HG03064 (cell line): ENCODE results near the gene SART1.
"Not testable (repeated sequence)": the region's sequence is repeated elsewhere in the genome, so short reads cannot be mapped to it uniquely, and the experiment has no call there.

Experiments
- ATAC-seq: cut with Tn5 transposase; IDR thresholded peaks from one replicate; pipeline ENCODE4 v1.9.1; 2021; ENCODE audit warnings: low read depth; ENCODE audit not compliant: unreplicated experiment

Gene SART1

DNA sequence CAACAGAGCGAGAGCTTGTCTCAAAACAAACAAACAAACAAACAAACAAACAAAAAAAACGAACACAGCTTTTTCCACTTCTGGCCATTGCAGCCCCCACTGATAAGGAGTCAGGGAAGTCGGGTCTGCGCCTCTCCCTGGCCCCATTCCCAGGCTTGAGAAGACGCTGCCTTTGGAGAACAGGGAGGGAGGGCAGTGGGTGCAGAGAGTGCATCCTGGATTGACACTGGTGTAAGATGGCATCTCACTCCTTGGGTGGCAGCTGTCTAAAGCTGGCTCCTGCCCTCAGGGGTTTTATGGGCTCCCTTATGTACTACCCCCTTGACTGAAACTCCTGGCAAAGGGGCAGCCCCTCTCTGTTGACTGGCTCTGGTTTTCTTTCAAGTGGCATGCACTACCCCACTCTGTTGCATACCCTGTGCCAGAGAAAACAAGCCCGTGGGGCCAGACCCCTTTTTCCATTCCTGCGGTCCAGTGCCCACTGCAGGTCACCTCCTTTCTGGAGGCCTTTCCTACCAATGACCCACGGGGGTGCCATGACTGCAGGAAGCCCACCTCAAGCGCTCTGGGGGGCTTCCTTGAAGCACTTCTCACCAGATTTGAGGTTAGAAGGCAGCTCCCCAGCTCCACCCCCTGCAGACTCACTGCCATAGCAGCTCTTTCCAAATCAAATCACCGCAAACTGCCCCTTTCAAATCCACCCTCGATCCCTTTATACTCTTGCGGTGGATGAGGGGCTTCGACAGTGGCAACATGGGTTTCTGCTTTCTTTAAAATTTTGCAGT lies 29.6 kb upstream of the SART1 start:
- ATAC-seq, result no peak

DNA sequence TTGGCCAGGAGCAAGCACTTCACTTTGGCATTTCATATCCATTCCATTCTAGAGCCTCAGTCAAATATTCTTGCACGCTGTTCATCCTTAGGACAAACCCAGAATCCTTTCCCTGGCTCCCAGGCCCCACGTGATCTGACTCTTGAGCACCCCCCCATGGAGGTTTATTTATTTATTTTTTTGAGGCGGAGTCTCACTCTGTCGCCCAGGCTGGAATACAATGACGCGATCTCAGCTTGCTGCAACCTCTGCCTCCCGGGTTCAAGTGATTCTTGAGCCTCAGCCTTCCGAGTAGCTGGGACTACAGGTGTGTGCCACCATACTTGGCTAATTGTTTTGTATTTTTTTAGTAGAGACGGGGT lies 29.0 kb upstream of the SART1 start:
- ATAC-seq, result no peak

DNA sequence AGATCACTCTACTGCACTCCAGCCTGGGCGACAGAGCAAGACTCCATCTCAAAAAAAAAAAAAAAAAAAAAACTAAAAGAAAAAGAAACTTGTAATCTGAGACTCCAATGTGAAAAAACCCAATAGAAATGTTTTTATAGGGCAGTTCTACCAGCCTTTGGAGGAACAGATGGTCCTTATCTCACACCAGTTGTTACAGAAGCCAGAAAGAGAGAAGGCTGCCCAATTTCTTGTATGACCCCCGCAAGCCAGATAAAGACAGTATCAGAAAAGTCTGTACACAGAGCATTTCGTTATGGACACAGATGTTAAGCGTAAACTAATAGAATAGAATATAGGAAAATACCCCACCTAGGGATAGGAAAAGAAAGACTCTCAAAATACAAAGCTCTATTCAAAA lies 27.5 kb upstream of the SART1 start:
- ATAC-seq, result no peak

DNA sequence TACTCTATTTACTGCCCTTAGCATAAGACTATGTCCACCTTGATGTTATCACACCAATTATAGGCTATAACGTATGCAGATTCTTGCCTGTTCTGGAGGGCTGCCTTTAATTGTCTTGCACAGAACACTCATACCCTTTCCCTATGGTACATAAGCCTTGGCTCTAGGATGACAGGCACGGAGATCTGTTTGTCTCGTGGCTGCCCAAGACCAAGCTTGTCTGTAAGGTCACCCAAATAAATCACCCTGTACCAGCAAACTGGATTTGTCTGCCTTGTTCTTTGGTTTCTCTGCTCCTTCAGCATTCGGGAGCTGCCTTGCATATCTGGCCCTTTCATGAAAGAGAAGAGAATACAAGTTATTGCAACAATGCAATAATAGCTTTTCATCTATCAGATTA lies 23.8 kb upstream of the SART1 start:
- no peak for ATAC-seq

DNA sequence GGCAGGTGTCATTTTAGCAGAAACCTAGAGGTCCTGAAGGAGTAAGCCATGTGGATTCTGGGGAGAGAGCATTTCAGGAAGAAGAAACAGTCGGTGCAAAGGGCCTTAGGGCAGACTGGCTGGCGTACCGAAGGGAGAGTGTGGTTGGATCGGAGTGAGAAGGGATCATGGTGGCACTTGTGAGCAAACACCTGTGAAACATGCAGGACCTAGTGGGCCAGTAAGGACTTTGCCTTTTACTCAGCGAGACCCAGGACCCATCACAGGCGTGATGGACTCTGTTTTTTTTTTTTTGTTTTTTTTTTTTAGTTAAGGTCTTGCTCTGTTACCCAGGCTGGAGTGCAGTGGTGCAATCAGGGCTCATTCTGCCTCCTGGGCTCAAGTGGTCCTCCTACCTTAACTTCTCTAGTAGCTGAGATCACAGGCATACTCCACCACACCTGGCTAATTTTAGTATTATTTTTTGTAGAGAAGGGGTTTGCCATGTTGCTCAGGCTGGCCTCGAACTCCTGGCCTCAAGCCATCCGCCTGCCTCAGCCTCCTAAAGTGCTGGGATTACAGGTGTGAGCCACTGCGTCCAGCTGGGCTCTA lies 19.7 kb upstream of the SART1 start:
- no peak for ATAC-seq

DNA sequence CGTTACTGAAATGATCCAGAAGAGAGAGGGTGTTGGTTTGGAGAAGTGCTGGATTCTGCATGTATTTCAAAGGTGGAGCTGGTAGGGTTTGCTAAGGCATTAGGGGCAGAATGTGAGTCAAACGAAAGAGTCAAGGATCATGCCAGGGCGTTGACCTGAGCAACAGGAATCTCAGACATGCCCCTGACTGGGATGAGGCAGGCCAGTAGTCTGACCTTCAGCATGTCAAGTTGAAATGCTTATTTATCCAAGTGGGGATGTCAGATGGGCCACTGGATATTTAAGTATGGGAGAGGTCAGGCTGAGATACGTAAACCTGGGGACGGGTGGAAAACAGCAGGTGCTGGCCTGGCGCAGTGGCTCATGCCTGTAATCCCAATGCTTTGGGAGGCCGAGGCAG lies 19.0 kb upstream of the SART1 start:
- no peak for ATAC-seq

DNA sequence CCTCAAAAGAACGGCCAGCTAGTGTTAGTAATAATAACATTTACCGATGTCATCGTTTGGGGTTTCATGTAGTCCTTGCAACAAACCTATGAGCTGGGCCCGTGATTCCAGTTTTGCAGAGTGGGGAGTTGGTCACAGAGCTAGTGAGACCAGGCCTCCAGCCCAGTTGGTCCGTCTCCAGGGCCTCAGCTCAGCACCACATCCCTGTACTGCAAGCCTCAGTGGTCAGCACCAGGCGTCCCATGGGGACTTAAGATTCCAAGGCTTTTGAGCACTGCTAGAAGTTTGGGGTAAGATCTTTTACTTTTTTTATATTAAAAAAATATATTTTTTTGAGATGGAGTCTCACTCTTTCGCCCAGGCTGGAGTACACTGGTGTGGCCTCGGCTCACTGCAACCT lies 17.3 kb upstream of the SART1 start:
- ATAC-seq, result no peak

DNA sequence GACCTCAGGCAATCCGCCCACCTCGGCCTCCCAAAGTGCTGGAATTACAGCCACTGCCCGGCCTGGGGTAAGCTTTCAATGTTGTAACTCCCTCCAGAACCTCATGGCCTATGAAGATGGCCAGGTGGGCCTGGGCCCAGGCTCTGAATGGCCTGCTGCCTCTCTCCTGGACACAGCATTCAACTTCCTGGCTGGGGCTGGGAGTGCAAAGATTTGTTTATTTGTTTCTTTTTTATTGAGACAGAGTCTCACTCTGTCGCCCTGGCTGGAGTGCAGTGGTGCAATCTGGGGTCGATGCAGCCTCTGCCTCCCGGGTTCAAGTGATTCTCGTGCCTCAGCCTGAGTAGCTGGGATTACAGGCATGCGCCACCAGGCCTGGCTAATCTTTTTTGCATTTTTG lies 16.8 kb upstream of the SART1 start:
- no peak for ATAC-seq

DNA sequence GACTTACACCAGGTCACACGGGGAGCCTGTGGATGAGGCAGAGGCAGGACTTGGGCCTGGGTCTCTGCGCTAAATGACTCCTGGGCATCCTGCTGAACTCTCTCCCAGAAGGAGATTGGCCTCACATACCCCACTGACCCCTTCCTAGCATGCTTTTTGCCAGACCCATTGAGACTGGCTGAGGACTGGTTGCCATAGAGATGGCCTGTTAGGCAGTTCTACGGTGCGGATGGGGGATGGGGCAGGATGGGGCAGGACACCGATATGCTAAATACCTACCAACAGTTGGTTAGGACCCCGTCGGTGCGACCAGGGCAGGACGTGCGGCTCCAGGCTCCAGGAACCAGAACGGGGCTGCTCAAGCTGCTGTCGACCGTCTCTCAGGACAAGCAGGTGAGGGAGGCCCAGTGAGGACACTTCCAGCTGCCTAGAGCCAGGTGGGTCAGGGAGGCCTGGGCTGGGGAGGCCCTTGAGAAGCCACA lies 16.1 kb upstream of the SART1 start, which contains the start of gene TSGA10IP:
TSS of gene TSGA10IP (plus strand) at position 51 of the 482 bp plus-strand sequence. CDS start at position 247, 196 bp downstream.
- ATAC-seq, result no peak

DNA sequence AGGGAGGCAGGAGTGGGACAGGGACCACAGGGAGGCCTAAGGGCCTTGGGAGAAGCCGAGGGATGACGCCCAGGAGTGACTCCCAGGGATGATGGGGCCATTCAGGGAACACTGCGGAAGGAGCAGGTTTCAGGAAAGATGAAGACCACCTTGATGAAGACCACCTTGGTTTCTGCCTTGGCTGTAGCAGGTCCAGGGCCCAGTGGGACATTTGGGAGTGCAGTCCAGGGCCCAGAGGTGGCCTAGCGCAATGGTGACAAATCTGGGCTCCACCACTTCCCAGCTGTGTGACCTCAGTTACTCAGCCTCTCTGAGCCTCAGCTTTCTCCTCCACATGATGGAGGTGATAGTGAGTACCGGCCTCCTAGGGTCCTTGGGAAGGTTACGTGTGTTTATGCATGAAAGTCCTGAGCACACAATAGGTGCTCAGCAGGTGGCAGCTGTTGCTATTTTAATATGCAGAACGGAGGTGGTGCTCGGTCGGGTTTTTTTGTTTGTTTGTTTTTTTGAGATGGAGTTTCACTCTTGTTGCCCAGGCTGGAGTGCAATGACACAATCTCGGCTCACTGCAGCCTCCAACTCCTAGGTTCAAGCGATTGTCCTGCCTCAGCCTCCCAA lies 15.5 kb upstream of the SART1 start:
- no peak for ATAC-seq

DNA sequence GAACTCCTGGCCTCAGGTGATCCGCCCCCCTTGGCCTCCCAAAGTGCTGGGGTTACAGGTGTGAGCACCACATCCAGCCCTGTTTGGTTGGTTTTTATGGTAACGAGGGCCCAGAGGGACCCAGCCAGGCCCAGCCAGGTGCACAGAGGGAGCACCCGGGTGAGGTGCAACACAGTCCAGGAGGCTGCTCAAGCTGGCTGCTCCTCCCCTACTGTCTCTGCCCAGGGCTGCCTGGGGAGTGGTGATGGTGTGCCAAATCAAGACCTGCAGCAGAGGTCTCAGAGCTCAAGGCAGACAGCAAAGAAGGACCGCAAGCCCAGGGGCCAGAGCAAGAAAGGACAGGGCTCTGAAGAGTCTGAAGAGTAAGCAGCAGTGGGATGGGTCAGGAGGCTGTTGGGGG lies 14.9 kb upstream of the SART1 start:
- no peak for ATAC-seq

DNA sequence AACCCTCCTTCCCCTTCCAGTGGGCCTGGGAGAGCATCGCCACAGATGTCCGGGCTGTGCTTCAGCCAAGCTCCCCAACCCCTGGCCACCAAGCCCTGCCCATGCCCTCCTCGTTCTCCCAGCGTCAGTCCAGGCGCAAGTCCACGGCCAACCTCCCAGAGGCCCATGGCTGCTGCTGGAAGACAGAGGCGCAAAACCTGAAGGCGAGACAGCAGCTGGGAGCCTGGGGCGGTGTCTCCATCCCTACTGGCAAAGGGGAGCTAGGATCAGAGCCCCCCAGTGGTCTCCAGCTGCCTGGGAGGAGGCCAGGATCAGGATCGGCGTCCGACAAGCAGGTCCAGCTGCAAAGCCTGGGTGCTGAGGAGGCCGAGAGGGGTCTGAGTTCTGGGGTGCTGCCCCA lies 14.4 kb upstream of the SART1 start:
- no peak for ATAC-seq

DNA sequence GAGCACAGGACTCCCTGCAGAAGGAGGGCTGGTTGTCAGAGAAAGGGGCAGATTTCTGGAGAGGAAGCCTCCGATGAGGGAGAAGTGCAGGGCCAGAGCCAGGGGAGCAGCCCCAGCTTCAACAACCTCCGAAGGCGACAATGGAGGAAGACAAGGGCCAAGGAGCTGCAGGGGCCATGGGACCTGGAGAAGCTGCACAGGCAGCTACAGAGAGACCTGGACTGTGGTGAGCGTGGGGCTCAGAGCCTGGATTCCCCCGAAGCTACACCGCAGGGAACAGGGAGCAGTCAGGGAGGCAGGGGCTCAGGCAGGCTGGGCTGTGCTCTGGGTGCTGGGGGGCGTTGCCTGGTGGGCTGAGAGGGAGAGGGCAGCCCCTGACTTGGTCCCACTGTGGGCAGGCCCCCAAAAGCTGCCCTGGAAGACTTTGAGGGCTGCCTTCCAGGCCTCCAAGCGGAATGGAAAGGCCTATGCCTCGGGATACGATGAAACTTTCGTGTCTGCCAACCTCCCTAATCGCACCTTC lies 13.9 kb upstream of the SART1 start:
- ATAC-seq, result no peak

DNA sequence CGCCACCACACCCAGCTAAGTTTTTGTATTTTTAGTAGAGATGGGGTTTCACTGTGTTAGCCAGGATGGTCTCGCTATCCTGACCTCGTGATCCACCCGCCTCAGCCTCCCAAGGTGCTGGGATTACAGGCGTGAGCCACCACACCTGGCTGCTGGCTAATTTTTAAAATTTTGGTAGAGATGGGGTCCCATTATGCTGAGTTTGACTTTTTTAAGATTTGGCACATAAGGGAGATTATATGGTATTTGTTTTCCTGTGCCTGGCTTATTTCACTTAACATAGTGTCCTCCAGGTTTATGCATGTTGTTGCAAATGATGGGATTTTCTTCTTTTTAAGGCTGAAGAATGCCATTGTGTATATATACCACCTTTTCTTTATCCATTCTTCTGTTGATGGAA lies 10.8 kb upstream of the SART1 start:
- not testable (repeated sequence) for ATAC-seq

DNA sequence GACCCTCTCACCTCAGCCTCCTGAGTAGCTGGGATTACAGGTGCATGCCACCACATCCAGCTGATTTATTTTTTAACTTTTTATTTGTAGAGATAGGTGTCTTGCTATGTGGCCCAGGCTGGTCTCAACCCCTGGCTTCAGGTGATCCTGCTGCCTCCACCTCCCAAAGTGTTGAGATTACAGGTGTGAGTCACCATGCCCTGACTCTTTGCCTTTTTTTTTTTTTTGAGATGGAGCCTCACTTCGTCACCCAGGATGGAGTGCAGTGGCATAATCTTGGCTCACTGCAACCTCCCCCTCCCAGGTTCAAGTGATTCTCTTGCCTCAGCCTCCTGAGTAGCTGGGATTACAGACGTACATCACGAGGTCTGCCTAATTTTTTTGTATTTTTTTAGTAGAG lies 9.9 kb upstream of the SART1 start:
- ATAC-seq, result not testable (repeated sequence)

DNA sequence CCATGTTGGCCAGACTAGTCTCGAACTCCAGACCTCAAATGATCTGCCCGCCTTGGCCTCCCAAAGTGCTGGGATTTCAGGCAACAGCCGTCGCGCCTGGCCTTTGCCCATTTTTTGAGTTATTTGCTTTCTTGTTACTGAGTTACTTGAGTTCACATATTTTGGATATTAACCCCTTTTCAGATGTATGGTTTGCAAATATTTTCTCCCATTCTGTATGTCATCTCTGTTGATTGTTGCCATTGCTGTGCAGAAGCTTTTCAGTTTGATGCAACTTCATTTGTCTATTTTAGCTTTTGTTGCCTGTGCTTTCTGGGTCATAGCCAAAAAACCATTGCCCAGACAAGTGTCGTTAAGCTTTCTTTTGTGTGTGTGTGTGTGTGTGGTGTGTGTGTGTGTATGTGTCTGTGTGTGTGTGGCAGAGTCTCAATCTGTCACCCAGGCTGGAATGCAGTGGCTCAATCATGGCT lies 9.4 kb upstream of the SART1 start:
- no peak for ATAC-seq

DNA sequence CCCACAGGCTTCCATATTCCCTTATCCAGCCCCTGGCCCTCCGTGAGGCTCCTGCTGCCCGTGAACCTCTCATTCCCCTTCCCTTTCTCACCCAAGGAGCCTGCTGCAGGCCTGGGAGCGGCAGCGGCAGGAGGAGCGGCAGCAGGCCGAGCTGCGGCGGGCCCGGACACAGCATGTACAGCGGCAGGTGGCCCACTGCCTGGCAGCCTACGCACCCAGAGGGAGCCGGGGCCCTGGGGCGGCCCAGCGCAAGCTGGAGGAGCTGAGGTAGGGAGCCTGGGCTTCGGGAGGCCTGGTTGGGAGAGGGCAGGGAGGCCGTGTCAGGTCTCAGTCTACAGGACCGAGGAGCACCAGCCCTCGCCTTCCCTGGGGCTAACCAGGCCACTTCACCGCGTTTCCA lies 8.1 kb upstream of the SART1 start:
- no peak for ATAC-seq

DNA sequence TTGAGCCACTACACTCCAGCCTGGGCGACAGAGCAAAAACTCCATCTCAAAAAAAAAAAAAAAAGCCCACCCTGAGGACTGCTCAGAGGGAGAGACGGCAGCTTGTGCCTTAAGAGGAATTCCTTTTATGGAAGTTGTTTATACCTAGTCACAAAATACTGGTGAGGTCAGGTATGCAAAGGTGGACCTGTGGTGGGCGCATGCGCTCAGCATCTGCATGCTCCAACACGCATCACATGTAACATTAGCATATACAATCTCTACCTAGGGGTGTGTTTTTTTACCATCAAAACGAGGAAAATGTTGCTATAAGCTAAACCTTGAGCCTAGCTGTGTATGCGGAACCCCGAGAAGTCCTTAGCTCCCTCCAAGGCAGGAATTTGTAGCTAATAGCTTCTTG lies 6.8 kb upstream of the SART1 start:
- ATAC-seq, result no peak

DNA sequence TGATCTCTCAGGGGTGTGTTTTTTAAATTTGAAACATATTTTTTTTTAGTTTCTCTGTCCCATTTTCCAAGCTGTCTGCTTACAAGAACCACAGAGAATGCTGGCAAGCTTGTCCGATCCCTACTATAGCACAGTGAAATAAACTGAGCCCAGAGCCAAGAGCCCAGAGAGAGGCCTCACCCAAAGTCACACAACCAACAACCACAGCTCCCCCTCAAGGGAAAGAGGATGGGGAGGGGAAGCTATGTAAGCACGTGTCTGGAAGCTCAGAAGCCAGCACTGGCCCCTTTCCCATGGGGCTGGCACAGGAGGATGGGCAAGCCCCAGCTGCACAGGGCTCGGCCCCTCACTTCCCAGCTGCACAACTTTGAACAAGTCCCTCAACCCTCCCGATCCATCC lies 3.2 kb upstream of the SART1 start:
- no peak for ATAC-seq

DNA sequence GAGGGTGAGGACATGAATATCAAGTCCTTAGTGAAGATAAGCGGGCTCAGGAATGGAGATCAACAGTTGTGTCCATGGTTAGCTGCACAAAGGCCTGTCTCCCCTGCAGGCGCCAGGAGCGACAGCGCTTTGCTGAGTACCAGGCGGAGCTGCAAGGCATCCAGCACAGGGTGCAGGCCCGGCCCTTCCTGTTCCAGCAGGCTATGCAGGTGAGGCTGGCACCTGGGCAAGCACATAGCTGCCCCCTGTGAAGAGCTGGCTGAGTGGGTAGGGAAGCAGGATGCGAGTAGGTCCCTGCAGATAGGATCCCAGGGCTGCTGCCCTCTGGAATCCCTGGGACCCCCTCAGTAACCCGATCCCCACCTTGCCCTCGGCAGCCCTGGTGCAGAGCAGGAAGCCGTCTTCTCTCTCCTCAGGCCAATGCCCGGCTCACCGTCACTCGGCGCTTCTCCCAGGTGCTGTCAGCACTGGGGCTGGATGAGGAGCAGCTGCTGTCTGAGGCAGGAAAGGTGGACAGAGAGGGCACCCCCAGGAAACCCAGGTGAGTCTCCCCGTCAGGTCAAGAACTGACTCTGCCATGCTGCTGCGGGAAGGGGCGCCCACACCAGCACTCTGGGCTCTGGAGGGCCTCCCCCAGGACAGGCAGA lies 2.6 kb upstream of the SART1 start:
- ATAC-seq, result no peak

DNA sequence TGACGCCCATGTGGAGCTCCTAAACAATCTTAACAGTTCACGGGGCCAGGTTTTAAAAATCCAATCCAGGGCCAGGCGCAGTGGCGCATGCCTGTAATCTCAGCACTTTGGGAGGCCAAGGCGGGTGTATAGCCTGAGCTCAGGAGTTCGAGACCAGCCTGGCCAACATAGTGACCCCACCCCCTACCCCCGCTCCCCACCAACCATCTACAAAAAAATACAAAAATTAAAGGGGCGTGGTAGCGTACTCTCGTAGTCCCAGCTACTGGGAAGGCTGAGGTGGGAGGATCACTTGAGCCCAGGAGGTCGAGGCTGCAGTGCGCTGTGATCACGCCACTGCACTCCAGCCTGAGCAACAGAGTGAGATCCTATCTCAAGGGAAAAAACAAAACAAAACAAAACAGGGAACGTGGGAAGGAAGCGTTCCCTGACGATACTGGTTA lies 689 bp upstream of the SART1 start:
- no peak for ATAC-seq
